Thyroid gland (tissue), 4 donors: ENCODE data around the gene MOGAT2.

Source experiments
- CTCF ChIP-seq, 6 experiments: fragments of 200-600 bp in 3 of 6; fragments of 450-650 bp in 3 of 6; sonication (generic) in 3 of 6; IDR thresholded peaks; one replicate each; pipeline ENCODE4 v1.5.1; 2016 to 2019; ENCODE audit warnings: antibody characterized with exemption in 6 of 6, mild to moderate bottlenecking in 2 of 6, inconsistent platforms in 1 of 6, moderate library complexity in 1 of 6
- POLR2A ChIP-seq, 2 donors: fragments of 450-650 bp; IDR thresholded peaks; one replicate each; pipeline ENCODE4 v1.6.1; 2017; ENCODE audit warnings: antibody characterized with exemption in 2 of 2, mild to moderate bottlenecking in 2 of 2, moderate library complexity in 1 of 2

GRCh38 chr11:75762885-75763284 is 45.2 kb downstream of the MOGAT2 start:
- no peak for TF ChIP-seq CTCF (IDR thresholded peaks at IDR 0.05)
- no peak for TF ChIP-seq POLR2A (IDR thresholded peaks at IDR 0.05)
